Measurements from ENCODE around the gene CTXND2.

- TF ChIP-seq SP1 (IDR thresholded peaks at IDR 0.05) = no peak
- no peak for TF ChIP-seq FOXK2 (IDR thresholded peaks at IDR 0.05)
- no peak for TF ChIP-seq ELF4 (IDR thresholded peaks at IDR 0.05)
- no peak for TF ChIP-seq PKNOX1 (IDR thresholded peaks at IDR 0.05)
- TF ChIP-seq FOXA1 (IDR thresholded peaks at IDR 0.05) = no peak
- no peak for TF ChIP-seq ARNT (IDR thresholded peaks at IDR 0.05)
- no peak for TF ChIP-seq SUZ12 (IDR thresholded peaks at IDR 0.05)
- no peak for TF ChIP-seq FOXM1 (IDR thresholded peaks at IDR 0.05; ENCODE audit: borderline replicate concordance)
Observed at GRCh38 chr1:150887018-150887417, at the start of gene CTXND2.
